NT2/D1 (cell line): Measurements from ENCODE around the gene SUDS3.

ENCODE experiments used
- DNase-seq: peaks from one replicate; pipeline ENCODE4 v3.0.0-alpha.2; 2011; ENCODE audit warnings: low read depth, low spot score
- H3K27me3 ChIP-seq: 2 replicates; pipeline ENCODE4 v1.6.0; 2011; ENCODE audit warnings: mild to moderate bottlenecking; ENCODE audit not compliant: insufficient read length, insufficient read depth
- H3K36me3 ChIP-seq: 2 replicates; pipeline ENCODE4 v1.6.1; 2011; ENCODE audit warnings: mild to moderate bottlenecking, low read length, mixed read lengths; ENCODE audit not compliant: insufficient read depth, insufficient read length
- H3K4me1 ChIP-seq: 2 replicates; pipeline ENCODE4 v1.5.1; 2011; ENCODE audit not compliant: insufficient read depth, insufficient read length
- H3K4me3 ChIP-seq: 2 replicates; pipeline ENCODE4 v1.5.1; 2011; ENCODE audit warnings: low read depth; ENCODE audit not compliant: insufficient read length
- H3K9ac ChIP-seq: 2 replicates; pipeline ENCODE4 v1.6.0; 2011; ENCODE audit warnings: low read depth; ENCODE audit not compliant: insufficient read length
- H3K9me3 ChIP-seq: 2 replicates; pipeline ENCODE4 v1.5.1; 2011; ENCODE audit warnings: mild to moderate bottlenecking, low read length; ENCODE audit not compliant: insufficient read depth
- SUZ12 ChIP-seq: IDR thresholded peaks from 2 replicates; pipeline ENCODE4 v1.6.1; 2011; ENCODE audit not compliant: insufficient read length, insufficient read depth; ENCODE audit errors: extremely low read depth
- YY1 ChIP-seq: IDR thresholded peaks from 2 replicates; pipeline ENCODE4 v1.6.1; 2011; ENCODE audit not compliant: insufficient read length, insufficient read depth
- ZNF274 ChIP-seq: IDR thresholded peaks from 2 replicates; pipeline ENCODE4 v1.6.1; 2011; ENCODE audit warnings: mild to moderate bottlenecking, low read depth, low read length

The SUDS3 gene

GRCh38 chr12:118334939-118335567, 41.3 kb upstream of the SUDS3 start:
- H3K4me3 ChIP-seq = no peak overlapping the region
- H3K36me3 ChIP-seq = no peaks in the 10 kb centered on the region
- no peak overlapping the region for H3K9ac ChIP-seq
- H3K4me1 ChIP-seq = peaks cover 2% of the 10 kb centered on the region
- no peaks in the 10 kb centered on the region for H3K9me3 ChIP-seq
- no peak for TF ChIP-seq ZNF274
- no peak for TF ChIP-seq SUZ12
- no peak for TF ChIP-seq YY1
- DNase-seq = no peak
- no peaks in the 10 kb centered on the region for H3K27me3 ChIP-seq

GRCh38 chr12:118336123-118336522, 40.2 kb upstream of the SUDS3 start:
- no peak for DNase-seq
- no peak overlapping the region for H3K4me3 ChIP-seq
- H3K36me3 ChIP-seq = no peaks in the 10 kb centered on the region
- no peak overlapping the region for H3K9ac ChIP-seq
- H3K9me3 ChIP-seq = no peaks in the 10 kb centered on the region
- no peak for TF ChIP-seq YY1
- TF ChIP-seq ZNF274 = no peak
- TF ChIP-seq SUZ12 = no peak
- H3K4me1 ChIP-seq = peaks cover 2% of the 10 kb centered on the region
- no peaks in the 10 kb centered on the region for H3K27me3 ChIP-seq

DNA sequence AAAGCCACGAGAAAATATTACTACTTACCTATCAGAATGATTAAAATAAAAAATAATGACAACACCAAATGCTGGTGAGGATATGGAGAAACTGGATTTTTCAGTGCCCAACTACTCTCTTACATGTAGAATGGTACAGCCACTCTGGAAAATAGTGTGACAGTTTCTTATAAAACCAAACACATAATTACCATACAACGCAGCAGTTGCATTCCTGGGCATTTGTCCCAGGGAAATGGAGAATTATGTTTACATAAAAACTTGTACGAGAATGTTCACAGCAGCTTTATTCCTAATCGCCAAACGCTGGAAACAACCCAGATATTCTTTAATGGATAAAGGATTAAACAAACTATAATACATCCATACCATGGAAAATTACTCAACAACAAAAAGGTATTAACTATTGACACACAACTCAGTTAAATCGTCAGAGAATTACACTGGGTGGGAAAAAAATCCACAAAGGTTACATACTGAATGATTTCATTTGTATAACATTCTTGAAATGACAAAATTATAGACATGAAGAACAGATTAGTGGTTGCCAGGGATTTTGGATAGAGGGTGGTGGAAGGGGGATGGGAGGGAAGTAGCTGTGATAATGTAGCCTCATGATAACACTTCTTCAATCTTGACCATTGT, 39.0 kb upstream of the SUDS3 start:
- Histone ChIP-seq H3K36me3 (no peaks in the 10 kb centered on the region), H3K9ac (no peak overlapping the region), H3K4me1 (peaks cover 2% of the 10 kb centered on the region), H3K27me3 (no peaks in the 10 kb centered on the region), H3K4me3 (no peak overlapping the region), H3K9me3 (no peaks in the 10 kb centered on the region)
- no peak for TF ChIP-seq ZNF274
- TF ChIP-seq SUZ12 = no peak
- TF ChIP-seq YY1 = no peak
- DNase-seq = no peak

- Histone ChIP-seq H3K9me3 (no peaks in the 10 kb centered on the region), H3K27me3 (no peaks in the 10 kb centered on the region), H3K4me1 (peaks cover 2% of the 10 kb centered on the region)
Measured at GRCh38 chr12:118342090-118342489, 34.3 kb upstream of the SUDS3 start.

GRCh38 chr12:118344829-118345228, 31.5 kb upstream of the SUDS3 start:
- Histone ChIP-seq H3K4me1 (no peaks in the 10 kb centered on the region), H3K9me3 (no peaks in the 10 kb centered on the region), H3K9ac (no peak overlapping the region), H3K4me3 (no peak overlapping the region), H3K27me3 (no peaks in the 10 kb centered on the region), H3K36me3 (no peaks in the 10 kb centered on the region)
- DNase-seq = no peak
- TF ChIP-seq SUZ12 (no peak), YY1 (no peak), ZNF274 (no peak)

More at GRCh38 chr12:118342090-118342489, 34.3 kb upstream of the SUDS3 start:
- no peak overlapping the region for H3K9ac ChIP-seq
- no peak overlapping the region for H3K4me3 ChIP-seq
- TF ChIP-seq ZNF274 (no peak), SUZ12 (no peak), YY1 (no peak)
- H3K36me3 ChIP-seq = no peaks in the 10 kb centered on the region
- no peak for DNase-seq

GRCh38 chr12:118345355-118345754, 31.0 kb upstream of the SUDS3 start:
- H3K9ac ChIP-seq = no peak overlapping the region
- no peak for DNase-seq
- no peaks in the 10 kb centered on the region for H3K4me1 ChIP-seq
- no peak overlapping the region for H3K4me3 ChIP-seq
- H3K36me3 ChIP-seq = no peaks in the 10 kb centered on the region
- H3K9me3 ChIP-seq = no peaks in the 10 kb centered on the region
- TF ChIP-seq SUZ12 (no peak), YY1 (no peak), ZNF274 (no peak)
- no peaks in the 10 kb centered on the region for H3K27me3 ChIP-seq

DNA sequence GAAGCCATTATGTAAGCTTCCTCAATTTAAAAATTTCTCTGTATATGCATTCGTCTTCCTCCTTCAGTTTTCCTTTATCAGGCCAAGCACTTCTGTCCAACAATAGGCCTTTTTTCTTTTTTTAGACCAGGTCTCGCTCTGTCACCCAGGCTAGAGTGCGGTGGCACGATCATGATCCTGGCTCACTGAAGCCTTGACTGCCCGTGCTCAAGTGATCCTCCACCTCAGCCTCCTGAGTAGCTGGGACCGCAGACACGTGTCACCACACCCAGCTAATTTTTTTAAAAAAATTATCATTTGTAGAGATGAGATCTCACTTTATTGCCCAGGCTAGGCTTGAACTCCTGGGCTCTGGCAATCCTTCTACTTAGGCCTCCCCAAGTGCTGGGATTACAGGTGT, 29.5 kb upstream of the SUDS3 start:
- H3K4me1 ChIP-seq = no peaks in the 10 kb centered on the region

More for the DNA sequence above, 29.5 kb upstream of the SUDS3 start:
- Histone ChIP-seq H3K4me3 (no peak overlapping the region), H3K9me3 (no peaks in the 10 kb centered on the region), H3K27me3 (no peaks in the 10 kb centered on the region), H3K36me3 (no peaks in the 10 kb centered on the region), H3K9ac (no peak overlapping the region)
- DNase-seq = no peak
- TF ChIP-seq SUZ12 = no peak
- TF ChIP-seq ZNF274 = no peak
- TF ChIP-seq YY1 = no peak
